ENCODE measurements around the gene FZD7. TPM values are rescaled to one million over a fixed set of nuclear protein-coding genes. Genes with fewer than 3 reads are reported as not detected.
A peak's percentile ranks its signal among the peaks of the same experiment; 100 is the strongest.

FZD7 gene
- total RNA-seq, 1 experiment from 2014 or later = 302 TPM

- no peaks in the 10 kb centered on the region for H3K9me3 ChIP-seq (ENCODE audit: control insufficient read depth, low read depth, low read length)
- H3K27me3 ChIP-seq (ENCODE audit: insufficient read depth, low read length) = peaks cover 2% of the 10 kb centered on the region; the same call in 1 of the 2 replicates
- no peak overlapping the region for H4K91ac ChIP-seq (ENCODE audit: insufficient read length, low read depth, low read length)
- no peak overlapping the region for H3K9ac ChIP-seq (ENCODE audit: extremely low read depth, insufficient read length, low read length)
- no peak overlapping the region for H2BK120ac ChIP-seq (ENCODE audit: low read depth, low read length, poor library complexity, severe bottlenecking)
- peaks cover 18% of the 10 kb centered on the region; the same call in 1 of the 2 replicates for H3K4me1 ChIP-seq (ENCODE audit: insufficient read depth, low read length)
- H2AK5ac ChIP-seq (ENCODE audit: insufficient read length, low read length) = no peak overlapping the region
- H3K14ac ChIP-seq (ENCODE audit: insufficient read depth, low read length) = no peak overlapping the region
- peak; percentile 29; the same call in 1 of the 3 replicates for TF ChIP-seq CTCF (conservative IDR thresholded peaks at IDR 0.05)
- Mint-ChIP-seq H3K4me1 (peaks cover 54 to 60% of the 10 kb centered on the region in 2 experiments), H3K27me3 (ENCODE audit: low read depth) (peaks cover 6% of the 10 kb centered on the region), H3K36me3 (ENCODE audit: insufficient read depth in 1 of 3, low read depth in 3 of 3) (no peaks in the 10 kb centered on the region; a peak in 1 of 7 replicates), H3K27ac (peak overlapping the region; percentile 97 to 98 (median 98)), H3K9me3 (no peaks in the 10 kb centered on the region), H3K4me3 (peak overlapping the region; percentile 3 to 65; a peak in 4 of 5 replicates)
- peak overlapping the region; percentile 20 for H3K4me2 ChIP-seq (ENCODE audit: insufficient read depth, insufficient read length, low read length)
- peak overlapping the region; percentile 73 for H3K18ac ChIP-seq (ENCODE audit: insufficient read length, low read depth, low read length)
- WGBS (ENCODE audit: extremely low coverage, insufficient read length, low lambda C conversion rate) = no CpG with 5 or more reads among the region's 10 CpGs
- H2BK20ac ChIP-seq (ENCODE audit: low read depth, low read length, poor library complexity, severe bottlenecking) = no peak overlapping the region
- DNase-seq = peak; percentile 91
- no peak overlapping the region for H2BK15ac ChIP-seq (ENCODE audit: low read depth, low read length)
- H3K23me2 ChIP-seq (ENCODE audit: insufficient read length, low read depth, low read length, poor library complexity, severe bottlenecking) = no peaks in the 10 kb centered on the region
- H3T11ph ChIP-seq (ENCODE audit: low read length) = no peak overlapping the region
- H4K20me1 ChIP-seq (ENCODE audit: control insufficient read depth, insufficient read depth, insufficient read length) = no peaks in the 10 kb centered on the region
- no peak overlapping the region for H2BK12ac ChIP-seq (ENCODE audit: insufficient read length, low read depth, low read length)
- H2AFZ ChIP-seq (ENCODE audit: low read length) = no peak overlapping the region
- H3K79me1 ChIP-seq (ENCODE audit: insufficient read depth, low read depth, low read length, poor library complexity, severe bottlenecking) = no peaks in the 10 kb centered on the region
- peak overlapping the region; percentile 65 for H3K27ac ChIP-seq (ENCODE audit: insufficient read length, low read depth, low read length)
- H4K8ac ChIP-seq (replicated peaks; ENCODE audit: insufficient read length, low read depth, low read length) = no peak overlapping the region
- peak overlapping the region; percentile 34 for H4K5ac ChIP-seq (ENCODE audit: insufficient read length, low read depth, low read length)
- no peak overlapping the region for H3K56ac ChIP-seq (ENCODE audit: insufficient read length, low read depth, low read length)
- H3K79me2 ChIP-seq (ENCODE audit: insufficient read depth, low read length) = no peaks in the 10 kb centered on the region
- H3K23ac ChIP-seq (ENCODE audit: insufficient read length, low read depth, low read length) = no peak overlapping the region
- no peak overlapping the region for H3K4ac ChIP-seq (ENCODE audit: low read depth, low read length)
- no peak overlapping the region for H2BK5ac ChIP-seq (ENCODE audit: insufficient read length, low read length)
These were observed 10.3 kb upstream of the FZD7 start for GRCh38 chr2:202023198-202023903.

Measured in H9 (cell line).